Thoracic aorta (tissue), 2 donors: ENCODE data around the gene TPX2. TPM values are rescaled to one million over a fixed set of nuclear protein-coding genes. Genes with fewer than 3 reads are reported as not detected.

Source experiments
- ATAC-seq: fragments of 150-250 bp; one replicate; pipeline ENCODE4 v1.8.0; 2017; ENCODE audit warnings: low read depth; ENCODE audit not compliant: insufficient number of reproducible peaks, low FRiP score
- DNase-seq: peaks from one replicate; pipeline ENCODE4 v3.0.0-alpha.2; 2020; ENCODE audit warnings: low spot score
- H3K27ac ChIP-seq, 2 donors: fragments of 200-600 bp; sonication (generic); 1 replicate in 1 of 2; 2 replicates in 1 of 2; pipeline ENCODE4 v1.5.1; 2016; ENCODE audit warnings: mild to moderate bottlenecking in 2 of 2, moderate library complexity in 2 of 2
- H3K27me3 ChIP-seq: fragments of 200-600 bp; sonication (generic); replicated peaks from 2 replicates; pipeline ENCODE4 v1.6.0; 2016; ENCODE audit warnings: mild to moderate bottlenecking; ENCODE audit not compliant: insufficient read depth
- H3K36me3 ChIP-seq: fragments of 200-600 bp; sonication (generic); one replicate; pipeline ENCODE4 v1.5.1; 2016
- H3K4me1 ChIP-seq, 2 donors: fragments of 200-600 bp; sonication (generic); 1 replicate in 1 of 2; 2 replicates in 1 of 2; pipeline versions ENCODE4 v1.5.1 to v1.6.0; 2016; ENCODE audit warnings: low read depth in 2 of 2, mild to moderate bottlenecking in 1 of 2; ENCODE audit not compliant: control insufficient read depth in 1 of 2
- H3K4me3 ChIP-seq: fragments of 200-600 bp; sonication (generic); 2 replicates; pipeline ENCODE4 v1.5.1; 2016; ENCODE audit warnings: mild to moderate bottlenecking
- H3K9me3 ChIP-seq: fragments of 200-600 bp; sonication (generic); 2 replicates; pipeline ENCODE4 v1.5.1; 2016
- CTCF ChIP-seq: fragments of 200-600 bp; sonication (generic); IDR thresholded peaks from one replicate; pipeline ENCODE4 v1.5.1; 2019; ENCODE audit warnings: antibody characterized with exemption
- total RNA-seq, 2 donors: library from RNA; depleted of rRNA; stranded (reverse); fragments of >200 nt; gene quantifications; one replicate each; pipeline versions ENCODE4 v1.1.0 to v1.2.3, GENCODE V29; 2016

Gene TPX2
- total RNA-seq, 2 donors from 2014 or later = 1.5 TPM

DNA sequence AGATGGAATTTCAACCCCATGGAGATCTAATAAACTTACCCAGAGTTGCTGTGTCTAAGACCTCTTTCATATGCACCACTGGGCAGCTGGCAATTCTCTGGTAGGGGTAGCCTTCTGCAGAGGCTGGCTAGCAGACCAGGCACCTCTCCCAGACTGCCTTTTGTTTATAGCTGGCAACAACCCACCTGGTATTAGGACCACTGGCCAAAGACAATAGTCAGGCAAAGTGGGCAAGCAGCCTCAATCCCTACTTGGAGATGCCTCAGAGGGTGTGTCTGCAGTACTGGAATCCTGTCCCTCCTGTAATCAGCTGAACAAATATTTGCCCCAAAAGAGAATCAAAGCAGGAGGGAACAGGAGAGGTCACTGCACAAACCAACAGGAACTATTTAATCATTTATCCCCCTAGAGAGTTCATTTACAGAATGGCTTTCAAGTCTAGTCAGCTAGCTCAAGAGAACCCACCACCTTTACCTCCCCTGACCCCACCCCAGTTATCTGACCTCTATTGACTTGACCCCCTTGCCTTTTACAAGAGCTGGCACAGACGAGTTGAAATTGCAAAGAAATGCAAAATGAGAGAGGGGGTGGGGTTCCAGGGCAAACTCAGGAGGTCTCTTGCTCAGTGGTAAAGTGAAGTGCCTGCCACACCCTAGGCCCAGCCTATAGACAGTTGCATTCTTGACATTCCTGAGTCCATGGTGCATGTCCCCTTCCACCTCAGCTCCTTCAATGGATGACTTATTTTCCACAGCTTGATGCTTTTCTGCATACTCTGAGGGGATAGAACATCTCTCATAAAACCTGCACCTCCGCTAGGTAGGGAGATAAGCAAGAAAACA, 19.2 kb upstream of the TPX2 start:
- no peaks in the 10 kb centered on the region for H3K27me3 ChIP-seq
- H3K9me3 ChIP-seq = no peaks in the 10 kb centered on the region
- TF ChIP-seq CTCF = no peak
- H3K4me1 ChIP-seq = peaks cover 41 to 46% of the 10 kb centered on the region in 2 donors
- no peaks in the 10 kb centered on the region for H3K36me3 ChIP-seq
- H3K27ac ChIP-seq = peak overlapping the region; percentile 98
- peak overlapping the region; percentile 93 for H3K4me3 ChIP-seq
- ATAC-seq (no peak), DNase-seq (no peak)

DNA sequence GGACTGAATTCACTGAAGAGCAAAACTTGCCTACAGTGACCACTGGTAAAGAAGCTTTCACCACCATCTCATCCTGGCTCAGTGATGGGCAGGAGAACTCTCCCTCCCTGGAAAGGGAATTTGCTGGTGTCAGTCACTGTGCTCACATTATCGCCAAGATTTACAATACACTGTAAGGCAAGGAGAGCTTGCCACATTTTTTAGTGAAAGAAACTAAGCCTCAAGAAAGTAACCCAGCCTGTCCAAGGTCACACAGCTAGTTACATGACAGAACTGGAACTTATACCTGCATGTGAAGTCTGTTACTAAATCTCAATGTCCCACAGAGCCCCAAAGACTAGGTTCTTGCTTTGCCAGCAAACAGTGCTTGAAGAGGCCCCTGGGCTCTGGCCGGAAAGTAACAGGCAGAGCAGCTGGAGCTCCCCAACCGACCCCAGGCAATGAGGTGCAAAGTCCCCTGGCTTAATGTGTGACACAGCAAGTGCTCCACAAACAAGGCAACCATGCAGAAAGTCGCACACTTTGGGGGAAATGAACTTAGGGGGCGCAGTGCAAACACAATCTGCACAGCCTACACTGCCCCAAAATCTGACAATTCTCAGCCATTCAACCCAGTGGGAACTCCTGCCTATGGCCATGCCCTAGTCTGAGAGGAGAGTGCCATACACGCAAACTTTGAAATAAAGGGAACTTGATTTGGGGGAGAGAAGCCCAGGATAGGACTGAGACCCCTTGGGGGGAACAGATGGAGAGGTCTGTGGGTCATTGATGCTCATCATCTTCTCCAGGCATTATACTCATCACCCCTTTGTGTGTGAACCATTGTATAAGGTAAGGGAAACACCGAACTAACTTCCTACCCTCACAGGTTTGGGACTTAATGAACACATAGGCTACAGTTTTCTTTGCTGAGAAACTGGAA, 18.3 kb upstream of the TPX2 start:
- ATAC-seq = no peak
- Histone ChIP-seq H3K9me3 (no peaks in the 10 kb centered on the region), H3K27me3 (no peaks in the 10 kb centered on the region), H3K36me3 (no peaks in the 10 kb centered on the region), H3K4me3 (peak overlapping the region; percentile 93), H3K27ac (peak overlapping the region; percentile 98), H3K4me1 (peaks cover 35 to 37% of the 10 kb centered on the region in 2 donors)
- no peak for TF ChIP-seq CTCF
- DNase-seq = no peak

DNA sequence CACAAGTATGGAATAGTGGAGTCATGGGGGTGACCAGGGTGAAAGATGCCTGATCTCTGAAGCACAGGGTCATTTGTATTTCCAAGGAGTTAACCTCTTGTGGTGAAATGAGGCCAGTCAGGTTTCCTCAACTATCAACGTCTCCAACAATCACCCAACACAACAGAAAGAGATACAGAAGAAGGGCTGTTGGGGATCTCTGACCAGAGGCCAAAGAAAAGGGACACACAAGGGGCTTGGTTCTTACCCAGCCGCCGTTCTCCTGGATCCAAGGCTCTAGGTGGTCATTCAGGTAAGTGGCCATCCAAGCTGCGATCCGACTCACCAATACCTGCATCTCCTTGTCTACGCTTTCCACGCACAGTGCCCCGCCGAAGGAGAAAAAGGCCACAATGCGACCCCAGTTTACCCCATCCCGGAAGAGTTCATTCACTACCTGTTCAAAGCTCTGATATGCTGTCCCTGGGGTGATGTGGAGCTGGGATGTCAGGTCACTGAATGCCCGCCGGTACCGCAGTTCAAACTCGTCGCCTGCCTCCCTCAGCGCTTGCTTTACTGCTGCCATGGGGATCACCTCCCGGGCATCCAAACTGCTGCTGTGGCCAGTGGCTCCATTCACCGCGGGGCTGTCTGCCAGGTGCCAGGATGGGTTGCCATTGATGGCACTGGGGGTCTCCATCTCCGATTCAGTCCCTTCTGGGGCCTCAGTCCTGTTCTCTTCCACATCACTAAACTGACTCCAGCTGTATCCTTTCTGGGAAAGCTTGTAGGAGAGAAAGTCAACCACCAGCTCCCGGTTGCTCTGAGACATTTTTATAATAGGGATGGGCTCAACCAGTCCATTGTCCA, 17.5 kb upstream of the TPX2 start:
- no peak for DNase-seq
- no peaks in the 10 kb centered on the region for H3K9me3 ChIP-seq

DNA sequence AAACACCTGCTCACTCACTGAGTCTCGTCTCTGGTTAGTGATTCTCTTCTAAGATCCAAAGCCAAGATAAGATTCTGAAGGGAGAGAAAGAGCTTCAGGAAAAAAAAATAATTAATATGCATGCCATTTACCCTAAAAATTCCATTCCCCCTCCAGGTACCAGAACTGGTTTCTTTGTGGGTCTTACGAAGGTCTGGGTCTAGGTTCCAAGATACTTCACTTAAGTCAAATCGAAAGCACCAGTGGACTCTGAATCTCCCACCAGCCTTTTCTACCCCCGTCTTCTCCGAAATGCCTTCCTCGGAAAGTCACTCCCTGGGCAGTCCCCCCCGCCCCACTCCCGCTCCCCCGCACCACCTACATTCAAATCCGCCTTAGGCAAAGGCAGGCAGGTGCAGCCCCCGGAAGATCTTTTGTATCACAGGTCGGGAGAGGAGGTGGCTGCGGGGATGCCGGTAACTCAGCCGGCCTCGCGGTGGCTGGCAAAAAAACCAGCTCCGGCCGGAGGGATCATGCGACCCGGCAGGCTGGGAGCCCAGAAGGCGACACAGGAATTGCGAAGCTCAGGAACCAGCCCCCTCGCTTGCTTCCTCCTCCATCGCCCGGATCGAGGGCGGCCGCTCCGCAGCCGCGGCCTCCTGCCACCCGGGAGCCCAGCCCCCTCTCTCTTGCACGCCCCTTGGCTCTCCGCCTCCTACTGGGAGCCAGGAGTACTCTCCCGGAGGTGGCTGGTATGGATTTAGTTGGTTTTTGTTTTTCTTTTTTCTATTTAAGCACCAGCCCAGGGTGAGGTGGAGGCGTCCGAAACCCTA, 16.6 kb upstream of the TPX2 start, which contains the start of gene BCL2L1:
BCL2L1 (minus strand) TSS at position 612 of the 812 bp plus-strand sequence. CDS start 650 bp downstream, outside the sequence.
- Histone ChIP-seq H3K36me3 (no peaks in the 10 kb centered on the region), H3K27ac (peak within 1 kb of the TSS; percentile 98), H3K4me3 (peak within 1 kb of the TSS; percentile 93), H3K27me3 (no peaks in the 10 kb centered on the region), H3K9me3 (no peaks in the 10 kb centered on the region), H3K4me1 (peaks cover 20 to 21% of the 10 kb centered on the region in 2 donors)
- TF ChIP-seq CTCF = peak; percentile 81
- ATAC-seq (peak; percentile 57), DNase-seq (peak; percentile 58)

More for the DNA sequence above, 17.5 kb upstream of the TPX2 start:
- H3K4me1 ChIP-seq = peaks cover 28% of the 10 kb centered on the region in 2 donors
- no peaks in the 10 kb centered on the region for H3K36me3 ChIP-seq
- H3K4me3 ChIP-seq = peak overlapping the region; percentile 93
- ATAC-seq = no peak
- no peaks in the 10 kb centered on the region for H3K27me3 ChIP-seq
- H3K27ac ChIP-seq = peak overlapping the region; percentile 98
- no peak for TF ChIP-seq CTCF
